ENCODE results near the gene ACTR3. TPM values are rescaled to one million over a fixed set of nuclear protein-coding genes. Genes with fewer than 3 reads are reported as not detected.

ACTR3 gene
- total and polyA plus RNA-seq, 2 of the 8 experiments (the other 6 are each of a cell fraction or from before 2014, with no cell fraction given): 51.7 to 184 TPM

- WGBS, 2 experiments (ENCODE audit: extremely low coverage in 1 of 2, insufficient coverage in 1 of 2, insufficient read length in 1 of 2, insufficient replicate concordance in 2 of 2, low coverage in 1 of 2, low lambda C conversion rate in 2 of 2, missing lambda C conversion rate in 1 of 2): 78% methylated on average over 6 of the region's 6 CpGs; no CpG with 5 or more reads in 1 of the 2 experiments
- H3K79me2 ChIP-seq (ENCODE audit: control insufficient read depth in 1 of 2, insufficient read depth in 2 of 2, low read length in 2 of 2): no peaks in the 10 kb centered on the region
- TF ChIP-seq BCL11A (IDR thresholded peaks at IDR 0.05; ENCODE audit: low read depth in 2 of 2, low read length in 2 of 2): no peak
- no peak for TF ChIP-seq CBX8 (IDR thresholded peaks at IDR 0.05; ENCODE audit: borderline replicate concordance, low read depth, low read length)
- TF ChIP-seq MAFK (IDR thresholded peaks at IDR 0.05; ENCODE audit: low read depth, low read length): no peak
- TF ChIP-seq TBP (IDR thresholded peaks at IDR 0.05; ENCODE audit: low read depth, low read length): no peak
- no peak for TF ChIP-seq E2F6 (IDR thresholded peaks at IDR 0.05)
- no peak for TF ChIP-seq ZNF274 (IDR thresholded peaks at IDR 0.05; ENCODE audit: borderline replicate concordance, extremely low read depth, low read length)
- no peak for TF ChIP-seq EP300 (IDR thresholded peaks at IDR 0.05; ENCODE audit: borderline replicate concordance in 1 of 2, low read depth in 2 of 2, low read length in 2 of 2)
- no peak for TF ChIP-seq SP4 (IDR thresholded peaks at IDR 0.05; ENCODE audit: low read length)
- TF ChIP-seq NRF1 (IDR thresholded peaks at IDR 0.05; ENCODE audit: low read depth, low read length): no peak
- no peak for TF ChIP-seq RXRA (IDR thresholded peaks at IDR 0.05; ENCODE audit: insufficient read depth, low read depth, low read length)
- no peak for TF ChIP-seq TEAD4 (IDR thresholded peaks at IDR 0.05; ENCODE audit: low read depth, low read length)
- no peak for TF ChIP-seq SP1 (IDR thresholded peaks at IDR 0.05; ENCODE audit: low read depth, low read length)
Measured at GRCh38 chr2:113996671-113997594, 107.0 kb downstream of the ACTR3 start.

More at GRCh38 chr2:113996671-113997594, 107.0 kb downstream of the ACTR3 start:
- no peaks in the 10 kb centered on the region for H3K27me3 ChIP-seq (replicated peaks in 1 of 4; ENCODE audit: control insufficient read depth in 3 of 4, extremely low read depth in 1 of 4, insufficient read depth in 3 of 4, low read length in 3 of 4)
- H3K23ac ChIP-seq (ENCODE audit: insufficient read length): no peak overlapping the region
- FAIRE-seq (no peak), DNase-seq (ENCODE audit: low read depth in 1 of 2, low spot score in 2 of 2) (no peak)
- CTCF ChIA-PET (ENCODE audit: partially characterized antibody): interaction anchor here (0.7 to 1.3 kb wide), 2 partner anchors 10 to 16 kb away, joined by 3 to 4 read pairs; no protein-coding TSS in a partner anchor
- no peak overlapping the region for H2BK120ac ChIP-seq (replicated peaks; ENCODE audit: low read depth, low read length)
- no peak overlapping the region for H3K27ac ChIP-seq (ENCODE audit: low read depth, low read length)
- H4K5ac ChIP-seq (ENCODE audit: insufficient read length, low read depth, low read length): no peak overlapping the region
- H3K4me2 ChIP-seq (ENCODE audit: insufficient read depth in 1 of 2, low read depth in 2 of 2, low read length in 2 of 2): no peak overlapping the region
- no peak overlapping the region for H2BK15ac ChIP-seq (ENCODE audit: low read length)
- H3K9me3 ChIP-seq (ENCODE audit: insufficient read depth in 2 of 2, low read depth in 1 of 2, low read length in 1 of 2): no peaks in the 10 kb centered on the region
- no peak overlapping the region for H3K4ac ChIP-seq (replicated peaks; ENCODE audit: insufficient read length, low read depth, low read length)
- no peak overlapping the region for H2BK20ac ChIP-seq (ENCODE audit: low read length)
- no peak overlapping the region for H4K8ac ChIP-seq (ENCODE audit: extremely low read depth, insufficient read depth, low read length)
- H2AK5ac ChIP-seq (ENCODE audit: low read depth, low read length): no peak overlapping the region
- no peak overlapping the region for H3K4me3 ChIP-seq (ENCODE audit: extremely low read depth in 1 of 4, insufficient read depth in 2 of 4, low read depth in 3 of 4, low read length in 4 of 4)
- H3K23me2 ChIP-seq (ENCODE audit: low read depth, low read length): no peaks in the 10 kb centered on the region
- no peak overlapping the region for H2AFZ ChIP-seq (ENCODE audit: low read length)
- no peaks in the 10 kb centered on the region for H3K36me3 ChIP-seq (ENCODE audit: control insufficient read depth in 2 of 4, insufficient read depth in 4 of 4, low read length in 3 of 4)
- H3K79me1 ChIP-seq (ENCODE audit: low read depth, low read length): no peaks in the 10 kb centered on the region
- H4K20me1 ChIP-seq (replicated peaks in 1 of 2; ENCODE audit: control insufficient read depth in 1 of 2, insufficient read depth in 2 of 2, low read length in 2 of 2): no peaks in the 10 kb centered on the region
- H2BK12ac ChIP-seq (ENCODE audit: low read depth, low read length): no peak overlapping the region
- POLR2A ChIA-PET (ENCODE audit: partially characterized antibody): no interaction called here
- H3K14ac ChIP-seq (ENCODE audit: insufficient read length): no peak overlapping the region
- H4K91ac ChIP-seq (replicated peaks; ENCODE audit: insufficient read length, low read length): no peak overlapping the region
- no peak overlapping the region for H3K18ac ChIP-seq (ENCODE audit: extremely low read depth, low read length)
- no peak overlapping the region for H2BK5ac ChIP-seq (ENCODE audit: low read depth, low read length)
- H3K9ac ChIP-seq (replicated peaks in 1 of 4; ENCODE audit: extremely low read depth in 1 of 4, low read depth in 3 of 4, low read length in 3 of 4): no peak overlapping the region
- no peak overlapping the region for H3K56ac ChIP-seq (replicated peaks; ENCODE audit: insufficient read length, low read depth, low read length)
- no peaks in the 10 kb centered on the region for H3K4me1 ChIP-seq (replicated peaks in 1 of 4; ENCODE audit: control insufficient read depth in 3 of 4, insufficient read depth in 4 of 4, low read length in 3 of 4)
